ENCODE data around the gene CDH4.

The CDH4 gene

GRCh38 chr20:61821735-61822134 is 569.7 kb downstream of the CDH4 start:
- no peaks in the 10 kb centered on the region for H3K4me1 ChIP-seq (ENCODE audit: control insufficient read depth, insufficient read depth, low read length)
- no peak overlapping the region for H3K27ac ChIP-seq (ENCODE audit: extremely low read depth, low read depth, low read length)
- H3K4me3 ChIP-seq (ENCODE audit: low read depth, low read length), result no peak overlapping the region
- no peaks in the 10 kb centered on the region for H3K9me3 ChIP-seq (ENCODE audit: control insufficient read depth, insufficient read depth, low read depth, low read length)
- CTCF ChIA-PET, result no interaction called here
- no peaks in the 10 kb centered on the region for H3K36me3 ChIP-seq (ENCODE audit: control insufficient read depth in 2 of 2, insufficient read depth in 1 of 2, low read length in 2 of 2)
- TF ChIP-seq FEZF1 (tag by site-specific recombination; IDR thresholded peaks at IDR 0.05), result no peak
- no peak for TF ChIP-seq ZBTB49 (tag by site-specific recombination; IDR thresholded peaks at IDR 0.05; ENCODE audit: low read depth)
- TF ChIP-seq CTCF (tag by site-specific recombination; IDR thresholded peaks at IDR 0.05), result no peak
- no peak for TF ChIP-seq ZNF174 (tag by site-specific recombination; IDR thresholded peaks at IDR 0.05)
- TF ChIP-seq ZBTB7A (tag by site-specific recombination; IDR thresholded peaks at IDR 0.05; ENCODE audit: low read depth), result no peak
- no peak for TF ChIP-seq ZNF518A (tag by site-specific recombination; conservative IDR thresholded peaks at IDR 0.05; ENCODE audit: low read depth)
- no peak for TF ChIP-seq PBX3 (CRISPR knock-in tag; IDR thresholded peaks at IDR 0.05)
- TF ChIP-seq REST (tag by site-specific recombination; IDR thresholded peaks at IDR 0.05), result no peak
- TF ChIP-seq ZNF341 (tag by site-specific recombination; IDR thresholded peaks at IDR 0.05; ENCODE audit: low read depth), result no peak
- TF ChIP-seq ZNF639 (tag by site-specific recombination; IDR thresholded peaks at IDR 0.05), result no peak
- no peak for TF ChIP-seq PRDM4 (tag by site-specific recombination; IDR thresholded peaks at IDR 0.05)
- TF ChIP-seq KLF7 (tag by site-specific recombination; IDR thresholded peaks at IDR 0.05; ENCODE audit: borderline replicate concordance), result no peak
- no peak for TF ChIP-seq ZNF624 (tag by site-specific recombination; IDR thresholded peaks at IDR 0.05)
- TF ChIP-seq ZNF266 (tag by site-specific recombination; IDR thresholded peaks at IDR 0.05; ENCODE audit: low read depth), result no peak
- TF ChIP-seq TRIM28 (IDR thresholded peaks at IDR 0.05; ENCODE audit: borderline replicate concordance, low read length), result no peak
- POLR2A ChIA-PET, result no interaction called here
